ENCODE measurements around the gene MVB12B.

GRCh38 chr9:126397056-126397455, 70.4 kb downstream of the MVB12B start:
- TF ChIP-seq EP300 (IDR thresholded peaks at IDR 0.05) (no peak), CTCF (IDR thresholded peaks at IDR 0.05) (peak in 1 of 7 experiments; percentile 9), POLR2A (IDR thresholded peaks at IDR 0.05) (no peak)
